ENCODE data around the gene ITM2C.

ITM2C gene

GRCh38 chr2:230864605-230865306, at the start of gene ITM2C:
ITM2C (plus strand) TSS chr2:230864942; CDS start chr2:230865026, 84 bp downstream.
- no peak for TF ChIP-seq GATA2 (IDR thresholded peaks at IDR 0.05; ENCODE audit: low read depth, low read length)
- TF ChIP-seq GATA3 (IDR thresholded peaks at IDR 0.05; ENCODE audit: low read depth, low read length): no peak

GRCh38 chr2:230815088-230815487, 49.7 kb upstream of the ITM2C start:
- TF ChIP-seq GATA3 (IDR thresholded peaks at IDR 0.05; ENCODE audit: low read depth, low read length) (no peak), GATA2 (IDR thresholded peaks at IDR 0.05; ENCODE audit: low read depth, low read length) (no peak)

GRCh38 chr2:230816735-230817134, 48.0 kb upstream of the ITM2C start:
- TF ChIP-seq GATA3 (IDR thresholded peaks at IDR 0.05; ENCODE audit: low read depth, low read length) (no peak), GATA2 (IDR thresholded peaks at IDR 0.05; ENCODE audit: low read depth, low read length) (no peak)

- TF ChIP-seq GATA3 (IDR thresholded peaks at IDR 0.05; ENCODE audit: low read depth, low read length) (no peak), GATA2 (IDR thresholded peaks at IDR 0.05; ENCODE audit: low read depth, low read length) (no peak)
These were observed 45.3 kb upstream of the ITM2C start for GRCh38 chr2:230819433-230819832.

- TF ChIP-seq GATA3 (IDR thresholded peaks at IDR 0.05; ENCODE audit: low read depth, low read length): no peak
- no peak for TF ChIP-seq GATA2 (IDR thresholded peaks at IDR 0.05; ENCODE audit: low read depth, low read length)
These were observed 43.3 kb upstream of the ITM2C start for GRCh38 chr2:230821261-230821990.

GRCh38 chr2:230821991-230822520, 42.7 kb upstream of the ITM2C start:
- TF ChIP-seq GATA2 (IDR thresholded peaks at IDR 0.05; ENCODE audit: low read depth, low read length) (no peak), GATA3 (IDR thresholded peaks at IDR 0.05; ENCODE audit: low read depth, low read length) (no peak)

GRCh38 chr2:230823264-230823964, 41.3 kb upstream of the ITM2C start:
- TF ChIP-seq GATA3 (IDR thresholded peaks at IDR 0.05; ENCODE audit: low read depth, low read length): no peak
- TF ChIP-seq GATA2 (IDR thresholded peaks at IDR 0.05; ENCODE audit: low read depth, low read length): no peak

GRCh38 chr2:230824406-230824978, 40.2 kb upstream of the ITM2C start:
- no peak for TF ChIP-seq GATA2 (IDR thresholded peaks at IDR 0.05; ENCODE audit: low read depth, low read length)
- TF ChIP-seq GATA3 (IDR thresholded peaks at IDR 0.05; ENCODE audit: low read depth, low read length): no peak

- TF ChIP-seq GATA3 (IDR thresholded peaks at IDR 0.05; ENCODE audit: low read depth, low read length): no peak
- TF ChIP-seq GATA2 (IDR thresholded peaks at IDR 0.05; ENCODE audit: low read depth, low read length): no peak
These were observed 39.4 kb upstream of the ITM2C start for GRCh38 chr2:230825354-230825753.

- no peak for TF ChIP-seq GATA2 (IDR thresholded peaks at IDR 0.05; ENCODE audit: low read depth, low read length)
These were observed 36.9 kb upstream of the ITM2C start for GRCh38 chr2:230827774-230828271.

- TF ChIP-seq GATA2 (IDR thresholded peaks at IDR 0.05; ENCODE audit: low read depth, low read length) (no peak), GATA3 (IDR thresholded peaks at IDR 0.05; ENCODE audit: low read depth, low read length) (no peak)
These were observed 36.3 kb upstream of the ITM2C start for GRCh38 chr2:230828272-230828961.

GRCh38 chr2:230829293-230829692, 35.4 kb upstream of the ITM2C start:
- TF ChIP-seq GATA2 (IDR thresholded peaks at IDR 0.05; ENCODE audit: low read depth, low read length) (no peak), GATA3 (IDR thresholded peaks at IDR 0.05; ENCODE audit: low read depth, low read length) (no peak)

GRCh38 chr2:230829959-230830358, 34.8 kb upstream of the ITM2C start:
- no peak for TF ChIP-seq GATA2 (IDR thresholded peaks at IDR 0.05; ENCODE audit: low read depth, low read length)
- TF ChIP-seq GATA3 (IDR thresholded peaks at IDR 0.05; ENCODE audit: low read depth, low read length): no peak

All from SH-SY5Y (cell line).